ENCODE data around the gene IRF4. TPM values are rescaled to one million over a fixed set of nuclear protein-coding genes. Genes with fewer than 3 reads are reported as not detected.

Gene IRF4
- total RNA-seq, 1 donor from 2014 or later = 1.8 TPM

DNA sequence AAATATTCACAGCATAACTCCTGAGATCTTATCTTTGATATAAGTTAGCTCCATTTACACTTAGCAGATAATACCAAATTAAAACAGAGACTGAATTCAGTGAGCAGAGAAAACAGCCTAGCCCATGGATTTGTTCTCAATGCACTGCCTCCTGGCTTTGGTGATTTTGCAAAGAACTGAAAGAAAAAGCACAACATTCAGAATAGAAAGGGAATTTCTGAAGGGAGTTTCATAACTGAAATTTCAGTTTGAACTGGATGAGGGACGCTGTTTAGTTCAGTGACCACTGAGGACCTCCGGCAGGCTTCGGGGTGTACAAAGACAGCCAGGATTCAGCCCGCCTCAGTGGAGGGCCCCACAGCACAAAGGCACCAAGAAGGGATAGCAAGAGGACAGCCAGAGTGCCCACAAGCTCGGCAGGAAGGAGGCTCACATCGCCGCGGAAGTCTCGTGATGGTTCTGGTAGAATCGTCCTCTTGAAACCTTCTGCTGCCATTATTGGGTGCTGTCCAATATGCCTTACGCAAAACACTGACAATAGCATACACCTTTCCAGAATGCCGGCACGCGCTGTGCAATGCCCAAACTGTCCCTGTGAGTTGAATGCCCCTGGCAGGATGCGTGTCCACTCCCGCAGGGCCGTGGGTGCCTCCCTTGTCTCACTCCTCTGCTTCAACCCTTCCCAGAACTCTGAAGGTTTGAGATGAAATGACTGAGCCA lies 9.7 kb upstream of the IRF4 start:
- no peak for DNase-seq

DNA sequence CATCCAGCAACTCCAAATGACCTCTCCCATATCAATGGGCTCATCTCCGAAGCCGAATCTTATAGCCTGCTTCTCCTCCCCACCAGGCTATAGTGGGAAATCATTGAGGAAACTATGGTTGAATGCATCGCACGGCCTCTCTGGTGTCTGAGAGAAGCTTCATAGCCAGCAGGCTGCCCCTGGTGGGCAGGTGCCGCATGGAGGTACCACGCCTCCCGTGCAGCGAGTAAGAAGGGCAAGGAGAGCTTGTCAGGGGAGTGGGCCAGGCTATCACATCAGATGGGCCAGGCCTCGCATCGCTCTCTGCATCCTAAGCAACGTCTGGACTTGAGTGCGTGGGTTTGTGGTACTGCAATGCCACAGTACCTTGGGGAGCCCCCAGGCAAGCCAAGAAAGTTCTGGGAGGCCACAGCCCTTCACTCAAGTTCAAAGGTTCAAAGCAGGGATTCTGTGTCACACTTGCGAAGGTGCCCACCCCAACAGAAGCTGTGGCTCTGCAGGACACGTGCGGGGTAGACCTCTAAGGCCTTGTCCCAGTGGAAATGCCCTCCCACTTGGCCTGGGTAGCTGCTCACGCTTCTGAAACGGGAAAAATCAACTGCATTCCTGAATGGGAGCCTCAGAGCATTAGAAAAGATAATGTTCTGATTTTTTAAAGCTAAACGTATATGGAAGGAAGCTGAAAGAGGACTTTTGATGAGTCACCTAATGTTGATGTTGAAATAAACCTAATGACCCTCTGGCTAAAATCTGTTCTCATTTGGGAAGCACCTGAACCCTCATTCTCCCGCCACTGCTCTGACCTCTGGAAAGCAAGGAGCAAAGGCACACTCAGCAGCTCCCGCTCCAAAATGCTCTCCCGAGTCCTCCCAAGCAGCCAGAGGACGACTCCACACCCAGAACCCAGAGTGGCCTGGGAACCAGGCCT lies 8.4 kb upstream of the IRF4 start:
- no peak for DNase-seq

DNA sequence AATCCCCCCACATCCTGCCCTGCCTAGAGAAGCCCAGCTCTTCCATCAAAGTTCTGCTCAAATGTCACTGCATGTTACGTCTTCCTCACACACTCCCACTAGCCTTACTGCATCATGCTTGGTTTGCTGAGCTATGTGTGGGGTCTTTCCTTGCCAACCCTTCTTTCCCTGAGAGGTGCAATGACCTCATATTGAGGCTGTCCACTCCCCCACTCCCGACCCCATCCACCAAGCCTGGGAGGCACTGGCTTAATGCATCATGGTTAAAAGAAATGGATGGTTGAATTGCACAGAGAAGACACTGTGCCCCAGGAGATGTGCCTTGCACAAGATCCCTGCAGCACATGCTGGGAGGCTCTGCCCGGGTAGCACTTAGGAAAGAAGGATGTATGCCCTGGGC lies 7.7 kb upstream of the IRF4 start:
- DNase-seq = no peak

DNA sequence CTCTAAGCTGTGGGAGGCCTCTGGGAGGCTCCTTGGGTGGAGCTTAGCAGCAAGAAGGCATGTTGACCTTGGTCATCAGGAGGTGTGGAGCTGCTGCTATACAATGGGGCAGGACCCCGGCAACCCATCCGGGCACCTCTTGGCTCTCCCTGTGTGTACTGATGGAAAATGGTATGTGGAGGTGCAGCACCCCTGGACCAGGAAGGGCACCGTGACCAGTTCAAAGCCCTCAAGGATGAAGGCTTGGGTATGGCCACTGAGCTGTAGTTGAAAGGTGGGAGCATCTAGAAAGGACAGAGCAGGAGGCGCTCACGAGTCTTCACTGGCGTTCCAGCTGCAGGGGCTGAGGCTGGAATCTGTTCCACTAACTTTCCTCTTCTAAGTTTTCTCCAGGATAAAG lies 6.7 kb upstream of the IRF4 start:
- DNase-seq = no peak

DNA sequence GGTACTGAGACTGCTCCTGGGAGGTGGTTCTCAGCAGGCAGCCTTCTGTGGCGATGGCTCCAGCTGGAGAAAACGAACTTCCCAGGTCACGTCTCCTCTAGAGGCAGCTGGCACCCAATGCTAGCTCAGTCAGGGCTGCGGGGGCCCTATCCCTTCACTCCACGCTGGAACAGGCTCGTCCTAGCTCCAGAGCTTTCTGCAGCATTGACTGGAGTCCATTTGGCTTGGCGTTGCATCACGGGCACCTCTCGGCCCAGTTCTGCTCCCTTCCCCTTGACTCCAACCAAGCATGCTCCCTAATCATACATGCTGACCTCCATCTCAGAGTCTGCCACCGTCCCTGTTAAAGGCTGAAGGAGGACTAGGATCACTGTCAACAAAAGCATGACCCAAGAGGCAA lies 5.9 kb upstream of the IRF4 start:
- DNase-seq = no peak

DNA sequence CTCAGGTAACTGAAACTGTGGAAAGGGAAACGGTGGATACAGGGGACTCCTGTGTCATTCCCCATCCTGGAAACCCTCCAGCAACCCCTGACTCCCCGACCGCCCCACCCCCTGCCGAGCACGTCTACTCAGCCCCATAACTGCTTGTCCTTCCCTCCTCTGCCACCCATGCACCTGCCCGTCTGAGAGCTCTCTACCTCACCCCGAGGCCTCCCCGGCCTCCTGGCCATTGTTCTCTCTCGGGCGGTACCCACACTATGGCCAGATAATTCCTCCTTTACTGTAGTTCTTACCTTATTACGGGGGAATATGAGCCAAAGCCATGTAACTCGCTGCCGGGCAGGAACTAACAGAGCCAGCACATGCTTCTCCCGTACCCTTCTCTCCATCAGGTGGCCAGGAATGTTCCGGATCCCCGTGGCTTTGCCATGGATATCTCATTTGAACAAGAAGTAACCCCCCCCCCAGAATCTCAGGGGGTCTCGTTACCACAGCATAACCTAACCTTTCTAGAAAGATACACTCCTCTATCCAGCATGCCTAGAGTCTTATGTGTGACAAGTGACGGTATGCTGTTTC lies 4.8 kb upstream of the IRF4 start:
- DNase-seq = no peak

DNA sequence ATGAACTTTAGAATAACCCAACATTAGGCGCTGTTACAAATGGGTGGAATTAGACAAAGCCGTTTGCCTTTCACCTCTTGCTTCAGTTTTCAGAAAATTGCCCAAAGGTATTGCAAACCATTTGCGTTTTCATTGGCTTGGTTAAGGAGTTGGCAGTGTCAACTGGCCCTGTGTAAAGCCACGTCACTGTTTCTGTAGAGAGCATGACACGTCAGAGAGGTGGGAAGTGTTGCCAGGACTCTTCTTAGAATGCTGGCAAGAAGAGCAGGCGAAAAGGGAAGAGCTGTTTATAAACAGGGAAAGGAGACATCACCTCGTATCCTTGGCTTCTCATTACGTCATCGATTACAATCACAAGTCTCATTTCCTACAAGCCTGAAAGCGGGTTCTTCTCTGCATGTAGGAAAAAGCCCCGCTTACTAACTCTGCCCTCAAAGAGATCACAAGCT lies 4.2 kb upstream of the IRF4 start:
- DNase-seq = peak; percentile 53

DNA sequence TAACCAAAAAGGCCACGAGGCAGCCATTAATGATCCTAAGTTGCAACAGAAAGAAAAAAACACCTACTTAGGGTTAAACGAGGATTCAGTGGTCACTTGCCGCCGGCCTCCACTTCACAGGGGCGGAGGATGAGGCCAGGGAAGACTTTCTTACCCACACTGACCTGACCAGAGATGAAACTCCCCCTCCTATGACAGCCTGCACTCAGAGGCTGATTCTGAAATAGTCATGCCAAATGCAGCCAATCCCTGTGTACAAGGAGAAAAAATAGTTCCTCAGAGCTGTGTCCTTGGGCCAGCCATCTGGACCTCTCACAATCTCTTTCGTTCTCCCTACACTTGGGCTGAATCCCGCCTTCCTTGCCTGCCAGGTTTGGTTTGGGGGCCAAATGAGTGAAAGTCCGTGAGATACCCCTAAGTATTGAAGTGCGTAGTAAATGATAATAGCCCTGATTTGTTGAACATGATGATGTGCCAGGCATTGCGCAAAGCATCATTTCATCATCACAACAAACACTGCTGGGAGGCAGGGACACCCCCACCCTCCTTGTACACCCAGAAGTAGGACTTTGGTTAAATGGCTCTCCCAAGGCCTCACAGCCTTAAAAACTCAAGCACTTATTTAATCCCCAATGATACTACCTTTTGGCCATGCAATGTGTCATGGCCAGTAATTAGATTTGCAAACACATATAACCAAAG lies 3.2 kb upstream of the IRF4 start:
- DNase-seq = no peak

DNA sequence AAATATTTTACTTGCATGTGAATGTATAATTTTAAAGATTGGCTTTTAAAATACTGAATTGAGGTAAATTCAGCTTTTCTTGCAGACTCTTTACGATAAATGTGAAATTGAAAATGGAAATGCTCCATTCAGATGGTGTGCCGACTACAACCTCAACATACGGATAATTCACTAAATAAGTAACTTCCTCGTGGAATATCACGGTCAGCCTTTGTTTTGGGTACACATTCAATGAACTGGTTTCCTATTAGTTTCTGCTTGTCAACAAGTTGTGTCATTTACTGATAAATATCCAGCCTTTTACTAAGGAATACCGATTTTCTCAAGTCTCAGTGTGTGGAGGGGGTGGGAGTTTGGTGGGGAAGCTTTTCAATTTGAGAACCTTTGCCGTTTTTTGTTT lies 2.4 kb upstream of the IRF4 start:
- DNase-seq = no peak

DNA sequence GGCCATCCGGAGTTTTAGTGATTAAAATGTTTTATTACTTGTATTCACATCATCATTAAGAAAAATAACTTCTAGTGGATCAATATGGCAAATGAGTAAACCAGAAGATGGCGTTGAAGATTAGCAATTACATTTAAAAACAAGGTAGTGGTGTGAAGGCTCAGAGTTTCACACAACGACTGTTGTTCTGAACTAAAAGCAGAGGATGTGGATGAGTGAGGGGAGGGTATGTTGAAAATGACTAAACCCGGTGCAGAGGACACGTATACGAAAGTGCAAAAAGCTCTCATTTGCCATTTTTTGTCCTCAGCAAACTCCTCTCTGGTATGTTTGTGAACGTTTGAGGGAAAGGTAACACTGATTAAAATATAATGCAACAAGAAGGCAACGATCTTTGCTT lies 1.9 kb upstream of the IRF4 start:
- DNase-seq = no peak

DNA sequence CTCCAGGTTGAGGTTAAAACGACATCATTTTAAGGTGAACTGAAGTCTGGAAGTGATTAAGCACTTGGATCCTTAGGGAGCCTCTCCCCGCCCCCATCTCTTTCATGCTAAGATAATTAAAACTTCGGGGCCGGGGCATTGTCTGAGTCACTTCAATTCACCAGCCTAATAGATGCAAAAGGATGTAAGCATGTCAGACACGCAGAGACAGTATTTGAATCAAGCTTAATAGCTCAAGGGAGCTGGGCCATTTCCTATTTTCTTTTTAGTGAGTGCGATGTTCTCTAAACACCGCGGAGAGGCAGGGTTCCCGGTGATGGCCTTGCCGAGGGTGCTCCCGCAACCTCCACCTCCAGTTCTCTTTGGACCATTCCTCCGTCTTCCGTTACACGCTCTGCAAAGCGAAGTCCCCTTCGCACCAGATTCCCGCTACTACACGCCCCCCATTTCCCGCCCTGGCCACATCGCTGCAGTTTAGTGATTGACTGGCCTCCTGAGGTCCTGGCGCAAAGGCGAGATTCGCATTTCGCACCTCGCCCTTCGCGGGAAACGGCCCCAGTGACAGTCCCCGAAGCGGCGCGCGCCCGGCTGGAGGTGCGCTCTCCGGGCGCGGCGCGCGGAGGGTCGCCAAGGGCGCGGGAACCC lies 516 bp upstream of the IRF4 start:
- DNase-seq = no peak

DNA sequence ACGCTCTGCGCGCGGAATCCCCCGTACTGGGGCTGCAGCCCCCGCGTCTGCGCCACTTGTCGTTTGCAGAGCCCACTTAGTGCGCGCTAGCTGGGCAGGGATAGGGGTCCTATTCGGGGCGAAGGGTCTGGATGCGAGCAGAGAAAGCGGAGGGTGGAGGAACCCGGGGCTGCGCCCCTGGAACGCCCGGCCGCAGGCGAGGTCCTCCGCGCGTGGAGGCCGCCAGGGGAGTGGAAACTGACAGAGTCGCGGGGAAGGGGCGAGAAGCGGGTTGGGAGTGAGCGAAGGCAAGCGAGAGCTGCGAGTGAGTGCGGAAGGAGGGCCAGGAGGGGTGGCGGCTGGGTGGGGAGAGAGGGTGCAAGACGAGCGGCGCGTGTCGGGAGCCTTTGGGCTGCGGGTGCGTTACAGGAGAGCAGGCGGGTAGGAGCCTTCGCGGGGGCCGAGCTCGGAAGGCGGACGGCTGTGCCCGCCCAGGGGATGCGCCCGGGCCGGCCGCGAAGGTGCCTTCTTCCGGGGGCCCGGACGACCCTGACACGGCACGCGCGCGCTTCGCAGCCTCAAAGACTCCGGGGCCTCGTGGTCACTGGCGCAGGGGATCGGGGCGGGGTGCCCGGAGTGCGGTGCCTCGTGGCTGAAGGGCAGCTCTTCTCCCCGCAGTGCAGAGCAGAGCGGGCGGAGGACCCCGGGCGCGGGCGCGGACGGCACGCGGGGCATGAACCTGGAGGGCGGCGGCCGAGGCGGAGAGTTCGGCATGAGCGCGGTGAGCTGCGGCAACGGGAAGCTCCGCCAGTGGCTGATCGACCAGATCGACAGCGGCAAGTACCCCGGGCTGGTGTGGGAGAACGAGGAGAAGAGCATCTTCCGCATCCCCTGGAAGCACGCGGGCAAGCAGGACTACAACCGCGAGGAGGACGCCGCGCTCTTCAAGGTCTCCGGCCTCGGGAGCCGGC lies 1.2 kb downstream of the IRF4 start:
- no peak for DNase-seq

DNA sequence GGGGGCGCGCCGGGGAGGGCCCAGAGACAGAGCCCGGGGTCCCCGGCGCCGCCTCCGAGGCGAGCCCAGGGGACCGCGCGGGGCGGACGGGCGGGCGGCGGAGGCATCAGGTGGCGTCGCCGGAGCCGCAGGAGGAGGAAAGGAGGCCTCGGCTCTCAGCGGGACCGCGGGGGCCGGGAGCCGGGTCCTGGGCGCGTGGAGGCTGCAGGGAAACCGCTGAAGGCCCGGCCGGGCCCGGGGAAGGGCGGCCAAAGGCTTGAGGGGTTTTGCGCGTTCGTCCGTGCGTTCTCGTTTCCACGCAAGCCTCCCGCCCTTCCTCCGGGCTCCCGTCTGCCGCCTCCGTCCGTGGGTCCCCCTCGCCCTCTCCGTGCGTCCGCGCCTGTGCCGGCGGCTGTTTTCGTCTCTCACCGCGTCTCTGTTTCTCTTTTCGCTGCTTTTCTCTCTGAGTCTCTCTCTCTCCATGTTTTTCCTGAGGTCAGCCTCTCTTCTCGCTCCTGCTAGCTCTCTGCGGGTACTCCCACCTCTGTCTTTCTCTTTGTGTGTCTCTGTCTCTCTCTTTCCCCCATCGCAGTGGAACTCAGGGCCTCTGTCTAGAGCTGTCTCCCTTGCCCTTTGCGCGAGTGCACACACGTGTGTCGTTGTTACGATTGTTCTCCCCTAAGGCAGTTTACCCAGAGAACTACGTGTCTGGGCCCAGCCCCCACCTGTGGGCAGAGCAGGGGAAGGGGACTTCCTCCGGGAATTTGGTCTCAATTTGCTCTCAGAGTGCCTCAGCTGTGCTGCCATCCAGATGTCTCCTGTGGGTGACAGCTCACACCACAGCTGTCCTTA lies 2.1 kb downstream of the IRF4 start:
- DNase-seq = no peak

DNA sequence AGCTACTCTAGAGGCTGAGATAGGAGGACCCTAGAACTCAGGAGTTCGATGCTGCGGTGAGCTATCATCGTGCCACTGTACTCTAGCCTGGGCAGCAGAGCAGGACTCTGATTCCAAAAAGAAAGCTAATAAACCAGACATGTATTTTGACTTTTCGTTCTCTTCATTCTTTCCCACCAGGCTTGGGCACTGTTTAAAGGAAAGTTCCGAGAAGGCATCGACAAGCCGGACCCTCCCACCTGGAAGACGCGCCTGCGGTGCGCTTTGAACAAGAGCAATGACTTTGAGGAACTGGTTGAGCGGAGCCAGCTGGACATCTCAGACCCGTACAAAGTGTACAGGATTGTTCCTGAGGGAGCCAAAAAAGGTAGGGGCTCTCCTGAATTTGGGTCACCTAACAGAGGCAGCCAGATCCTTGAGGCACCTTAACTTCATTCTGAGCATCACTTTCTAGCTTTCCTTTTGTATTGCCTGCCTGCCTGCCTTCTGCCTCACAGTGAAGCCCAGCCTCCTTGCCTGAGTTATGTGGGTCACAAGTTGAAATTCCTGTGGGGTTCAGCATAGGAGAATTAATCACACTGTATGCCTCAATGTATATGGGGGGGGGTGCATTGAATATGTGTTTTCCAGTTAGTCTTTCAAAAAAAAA lies 3.2 kb downstream of the IRF4 start:
- no peak for DNase-seq

DNA sequence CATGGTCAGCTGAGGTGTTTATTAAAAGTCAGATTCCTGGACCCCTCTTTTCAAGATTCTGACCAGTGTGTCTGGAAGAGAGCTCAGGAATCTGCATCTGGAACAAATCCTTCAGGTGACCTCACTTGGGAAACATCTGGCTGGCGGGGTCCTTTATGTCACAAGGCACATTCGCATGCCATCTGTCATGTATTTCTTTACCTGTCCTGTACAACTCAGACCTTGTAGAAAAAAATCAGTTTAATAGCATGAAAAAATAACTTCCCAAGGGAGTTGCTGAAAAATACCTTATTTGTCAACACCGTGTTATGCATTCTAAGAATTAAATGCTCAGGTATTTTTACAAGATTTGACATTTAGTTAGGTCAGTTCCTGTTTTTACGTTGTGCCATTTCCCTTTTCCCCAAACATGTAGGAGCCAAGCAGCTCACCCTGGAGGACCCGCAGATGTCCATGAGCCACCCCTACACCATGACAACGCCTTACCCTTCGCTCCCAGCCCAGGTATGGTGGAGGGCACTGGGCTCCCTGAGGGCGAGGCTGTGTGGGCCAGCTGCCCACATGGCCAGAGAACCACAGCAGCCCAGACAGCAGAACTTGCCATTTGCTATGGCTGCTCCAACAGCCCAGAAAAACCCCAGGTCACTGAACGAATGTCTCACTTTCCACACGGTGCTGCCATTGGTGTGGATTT lies 4.0 kb downstream of the IRF4 start:
- no peak for DNase-seq

DNA sequence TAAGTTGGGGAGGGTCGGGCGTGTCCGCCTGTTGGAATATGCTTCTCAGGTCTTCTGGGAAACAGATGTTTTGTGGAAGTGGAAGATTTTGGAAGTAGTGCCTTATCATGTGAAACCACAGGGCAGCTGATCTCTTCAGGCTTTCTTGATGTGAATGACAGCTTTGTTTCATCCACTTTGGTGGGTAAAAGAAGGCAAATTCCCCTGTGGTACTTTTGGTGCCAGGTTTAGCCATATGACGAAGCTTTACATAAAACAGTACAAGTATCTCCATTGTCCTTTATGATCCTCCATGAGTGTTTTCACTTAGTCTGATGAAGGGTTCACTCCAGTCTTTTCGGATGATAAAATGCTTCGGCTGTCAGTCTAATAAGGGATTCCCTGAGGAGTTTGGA lies 4.6 kb downstream of the IRF4 start:
- no peak for DNase-seq

DNA sequence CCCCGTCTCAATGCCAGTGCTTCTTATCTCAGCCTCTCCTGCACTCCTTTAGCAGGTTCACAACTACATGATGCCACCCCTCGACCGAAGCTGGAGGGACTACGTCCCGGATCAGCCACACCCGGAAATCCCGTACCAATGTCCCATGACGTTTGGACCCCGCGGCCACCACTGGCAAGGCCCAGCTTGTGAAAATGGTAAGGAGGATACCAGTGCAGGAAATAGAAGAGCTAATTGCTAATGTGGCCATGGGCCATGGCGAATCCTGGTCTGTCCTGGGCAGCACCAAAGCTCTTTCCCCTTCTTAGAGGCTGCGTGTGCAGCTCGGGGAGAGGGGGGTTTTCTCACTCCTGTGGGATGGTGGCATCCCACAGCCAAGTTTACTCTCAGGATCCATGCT lies 5.5 kb downstream of the IRF4 start:
- DNase-seq = no peak

DNA sequence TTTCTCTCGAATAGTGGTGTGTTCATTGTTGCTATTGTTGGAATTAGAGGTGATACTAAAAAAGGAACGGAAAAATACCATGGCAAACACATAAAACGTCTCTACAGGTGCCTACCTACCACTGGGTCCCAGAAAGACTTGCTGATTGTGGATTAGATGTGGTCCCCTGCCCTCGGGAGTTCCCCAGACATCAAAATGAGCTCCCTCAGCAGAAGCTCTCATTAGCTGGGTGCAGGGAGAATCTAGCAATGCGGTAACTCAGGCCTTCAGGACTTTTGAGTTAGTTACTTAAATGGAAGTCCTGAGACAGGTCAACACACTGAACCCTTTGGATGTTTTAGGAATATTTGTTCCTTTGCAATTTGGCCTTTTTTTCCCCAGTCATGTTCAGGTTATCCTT lies 6.1 kb downstream of the IRF4 start:
- DNase-seq = no peak

DNA sequence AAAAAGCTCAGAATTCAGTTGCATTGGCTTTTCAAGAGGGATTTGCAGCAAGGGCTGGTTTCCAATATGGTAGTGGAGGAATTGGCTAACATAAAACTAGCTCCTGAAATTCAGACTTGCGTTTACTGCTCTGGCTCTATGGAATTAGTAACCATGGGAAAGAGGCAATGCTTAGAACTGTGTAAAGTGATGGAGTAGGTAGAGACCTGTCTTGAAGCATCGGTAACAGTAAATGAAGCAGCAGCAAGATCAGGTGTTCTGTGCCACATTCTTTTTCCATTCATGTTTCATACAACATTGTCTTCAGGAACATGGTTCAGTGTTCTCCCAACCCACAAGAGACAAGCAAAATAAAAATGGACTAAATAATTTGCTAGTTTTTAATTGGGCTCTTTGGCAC lies 6.5 kb downstream of the IRF4 start:
- no peak for DNase-seq
